ENCODE data around the gene LRRC57.

DNA sequence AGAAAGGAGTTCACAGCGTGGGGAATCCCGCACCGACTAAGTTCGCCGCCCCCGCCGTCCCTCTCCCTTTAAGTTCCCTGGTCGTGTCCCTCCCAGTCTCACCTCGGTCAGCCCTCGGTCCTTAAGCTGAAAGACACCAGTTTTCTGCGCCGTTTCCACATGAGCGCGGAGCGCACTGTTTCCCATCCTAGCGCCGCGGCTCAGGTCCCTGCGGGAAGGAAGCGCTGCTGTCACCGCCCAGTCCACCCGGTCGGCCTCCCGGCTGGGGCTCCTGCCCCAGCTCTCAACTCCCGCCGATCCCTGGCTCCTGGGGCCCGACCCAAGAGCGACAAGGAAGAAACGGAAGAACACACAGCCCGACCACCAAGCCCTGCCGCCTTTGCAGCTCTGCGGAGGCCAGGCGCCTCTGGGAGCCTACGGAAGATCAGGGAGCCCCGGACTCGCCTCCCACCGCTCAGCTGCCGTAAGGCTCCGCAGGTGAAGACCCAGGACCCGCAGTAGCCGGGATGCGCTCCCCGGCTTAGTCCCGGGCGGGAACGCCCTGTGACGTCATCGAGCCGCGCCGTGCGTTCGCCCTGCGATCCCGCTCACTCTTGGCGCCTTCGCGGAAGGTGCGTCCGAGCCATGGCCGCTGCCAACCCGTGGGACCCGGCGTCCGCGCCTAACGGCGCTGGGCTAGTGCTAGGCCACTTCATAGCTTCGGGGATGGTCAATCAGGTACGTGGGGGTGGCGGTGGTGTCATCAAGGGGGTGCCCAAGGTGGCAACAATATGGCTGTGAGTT is at the start of gene LRRC57, which contains the start of gene HAUS2:
- TF ChIP-seq, protein P1, sequence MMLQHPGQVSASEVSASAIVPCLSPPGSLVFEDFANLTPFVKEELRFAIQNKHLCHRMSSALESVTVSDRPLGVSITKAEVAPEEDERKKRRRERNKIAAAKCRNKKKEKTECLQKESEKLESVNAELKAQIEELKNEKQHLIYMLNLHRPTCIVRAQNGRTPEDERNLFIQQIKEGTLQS (IDR thresholded peaks at IDR 0.05; ENCODE audit: insufficient read depth, low read depth, low read length) = peak; percentile 68
- no peak for TF ChIP-seq KDM1A (IDR thresholded peaks at IDR 0.05; ENCODE audit: borderline replicate concordance, low read length)
